ENCODE results near the gene MCF2L2. TPM values are rescaled to one million over a fixed set of nuclear protein-coding genes. Genes with fewer than 3 reads are reported as not detected.
"Not testable (repeated sequence)": the region's sequence is repeated elsewhere in the genome, so short reads cannot be mapped to it uniquely, and the experiment has no call there.

Gene MCF2L2
- total and polyA plus RNA-seq, 2 donors (not counting 3 experiments of a cell fraction or from before 2014, with no cell fraction given), result 0.15 to 1.1 TPM

- Histone ChIP-seq H3K27me3 (ENCODE audit: control insufficient read depth in 2 of 2, insufficient read depth in 2 of 2, low read length in 2 of 2) (peaks cover 0 to 6% of the 10 kb centered on the region in 2 experiments), H3K9ac (replicated peaks; ENCODE audit: extremely low read depth, insufficient read depth, low read length) (no peak overlapping the region), H3K79me2 (ENCODE audit: control insufficient read depth, insufficient read depth, low read length) (no peaks in the 10 kb centered on the region), H3K27ac (ENCODE audit: insufficient read depth, low read depth, low read length) (no peak overlapping the region), H3K4me2 (ENCODE audit: insufficient read depth, low read length) (no peak overlapping the region), H3K4me1 (ENCODE audit: control insufficient read depth, extremely low read depth, insufficient read depth, low read length) (no peaks in the 10 kb centered on the region), H3K9me3 (replicated peaks; ENCODE audit: control insufficient read depth, insufficient read depth, low read length) (no peaks in the 10 kb centered on the region), H3K36me3 (ENCODE audit: control insufficient read depth in 2 of 2, extremely low read depth in 1 of 2, insufficient read depth in 2 of 2, low read length in 2 of 2) (no peaks in the 10 kb centered on the region), H3K4me3 (replicated peaks in 1 of 3; ENCODE audit: insufficient read depth in 1 of 3, low read depth in 1 of 3, low read length in 3 of 3) (no peak overlapping the region), H2AFZ (ENCODE audit: low read depth, low read length) (no peak overlapping the region), H4K20me1 (replicated peaks; ENCODE audit: control insufficient read depth, extremely low read depth, insufficient read depth, low read length) (no peaks in the 10 kb centered on the region), H3K9me1 (replicated peaks; ENCODE audit: control insufficient read depth, extremely low read depth, insufficient read depth, low read length) (no peaks in the 10 kb centered on the region)
- ChIA-PET POLR2A (no interaction called here), CTCF (interaction anchor here (1.0 to 1.6 kb wide), 3 partner anchors 12 to 210 kb away, joined by 3 to 5 read pairs (median 5); no protein-coding TSS in a partner anchor)
- intact Hi-C loops (cut with micrococcal nuclease) (no loop called here), dilution Hi-C loops (cut with MboI; ENCODE audit: extremely low pct_ligation_motif_present, low sequenced_read_pairs) (no loop called here)
- DNase-seq (ENCODE audit: low read depth, low spot score), result no peak
- no TSS peak for BruUV-seq (replicated peaks)
- TF ChIP-seq EZH2 (IDR thresholded peaks at IDR 0.05; ENCODE audit: borderline replicate concordance, low read depth, low read length, severe bottlenecking) (no peak), MYC (IDR thresholded peaks at IDR 0.05; ENCODE audit: low read depth, low read length) (no peak), CTCF (IDR thresholded peaks at IDR 0.05; ENCODE audit: extremely low read depth in 1 of 2, insufficient read depth in 1 of 2, low read depth in 1 of 2, low read length in 2 of 2) (no peak), POLR2A (IDR thresholded peaks at IDR 0.05; ENCODE audit: low read depth, low read length) (no peak), MAX (IDR thresholded peaks at IDR 0.05; ENCODE audit: insufficient read depth, insufficient read length) (no peak), GATA2 (IDR thresholded peaks at IDR 0.05; ENCODE audit: insufficient read depth, insufficient read length, low read depth, low read length) (no peak), FOS (IDR thresholded peaks at IDR 0.05; ENCODE audit: borderline replicate concordance, insufficient read depth, low read length) (no peak), JUN (IDR thresholded peaks at IDR 0.05; ENCODE audit: borderline replicate concordance, insufficient read depth, insufficient read length, low read depth) (no peak), POLR2AphosphoS5 (IDR thresholded peaks at IDR 0.05; ENCODE audit: insufficient read depth, low read depth, low read length) (no peak)
- no peak for FAIRE-seq
Measured at GRCh38 chr3:183172051-183172639, 256.3 kb downstream of the MCF2L2 start.

- H3K4me1 ChIP-seq (ENCODE audit: control insufficient read depth, extremely low read depth, insufficient read depth, low read length); H3K4me2 ChIP-seq (ENCODE audit: insufficient read depth, low read length); H3K27me3 ChIP-seq (ENCODE audit: control insufficient read depth in 2 of 2, insufficient read depth in 2 of 2, low read length in 2 of 2); FAIRE-seq; H3K36me3 ChIP-seq (ENCODE audit: control insufficient read depth in 2 of 2, extremely low read depth in 1 of 2, insufficient read depth in 2 of 2, low read length in 2 of 2); H3K9me3 ChIP-seq (replicated peaks; ENCODE audit: control insufficient read depth, insufficient read depth, low read length); H2AFZ ChIP-seq (ENCODE audit: low read depth, low read length); intact Hi-C loops (cut with micrococcal nuclease); BruUV-seq (replicated peaks); H3K9me1 ChIP-seq (replicated peaks; ENCODE audit: control insufficient read depth, extremely low read depth, insufficient read depth, low read length); H3K9ac ChIP-seq (replicated peaks; ENCODE audit: extremely low read depth, insufficient read depth, low read length); dilution Hi-C loops (cut with MboI; ENCODE audit: extremely low pct_ligation_motif_present, low sequenced_read_pairs); POLR2A ChIA-PET; H4K20me1 ChIP-seq (replicated peaks; ENCODE audit: control insufficient read depth, extremely low read depth, insufficient read depth, low read length); DNase-seq (ENCODE audit: low read depth, low spot score); H3K79me2 ChIP-seq (ENCODE audit: control insufficient read depth, insufficient read depth, low read length); H3K27ac ChIP-seq (ENCODE audit: insufficient read depth, low read depth, low read length); H3K4me3 ChIP-seq (replicated peaks in 1 of 3; ENCODE audit: insufficient read depth in 1 of 3, low read depth in 1 of 3, low read length in 3 of 3): not testable (repeated sequence)
- CTCF ChIA-PET, result interaction anchor here (1.1 kb wide), 1 partner anchor 11 kb away, joined by 4 read pairs; no protein-coding TSS in a partner anchor
Measured at GRCh38 chr3:183167975-183168374, 260.4 kb downstream of the MCF2L2 start.
